ENCODE measurements around the gene ATP2C2. TPM values are rescaled to one million over a fixed set of nuclear protein-coding genes. Genes with fewer than 3 reads are reported as not detected.
"Not testable (repeated sequence)": the region's sequence is repeated elsewhere in the genome, so short reads cannot be mapped to it uniquely, and the experiment has no call there.

Gene ATP2C2
- total RNA-seq, 1 experiment from 2014 or later, result 4.0 TPM

DNA sequence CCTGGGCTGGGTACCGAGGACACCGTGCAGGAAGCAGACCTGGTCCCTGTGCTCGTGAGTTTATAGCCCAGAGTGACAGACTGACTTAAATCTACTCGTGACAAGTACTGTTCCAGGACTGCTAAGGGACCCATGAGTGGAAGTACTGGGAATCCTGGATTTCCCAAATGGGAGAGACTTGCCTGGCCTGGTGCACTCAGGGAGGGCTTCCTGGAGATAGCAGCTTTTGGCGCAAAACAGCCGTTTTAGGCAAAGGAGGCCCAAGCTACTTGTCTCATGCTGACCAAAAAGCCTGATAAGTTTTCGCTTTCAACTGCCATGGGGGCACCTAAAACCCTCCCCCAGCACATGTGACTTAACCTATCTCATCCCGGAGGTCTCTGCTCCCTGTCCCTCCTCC lies 51.4 kb downstream of the ATP2C2 start:
- Histone ChIP-seq H2AK5ac (ENCODE audit: insufficient read length, low read length) (no peak overlapping the region), H3K56ac (ENCODE audit: insufficient read length, low read depth, low read length) (no peak overlapping the region), H4K8ac (replicated peaks; ENCODE audit: insufficient read length, low read depth, low read length) (no peak overlapping the region), H3K4ac (ENCODE audit: low read depth, low read length) (no peak overlapping the region), H2BK12ac (ENCODE audit: insufficient read length, low read depth, low read length) (no peak overlapping the region), H3K4me1 (ENCODE audit: insufficient read depth, low read length) (no peaks in the 10 kb centered on the region), H3K27ac (ENCODE audit: insufficient read length, low read depth, low read length) (no peak overlapping the region), H3T11ph (ENCODE audit: low read length) (no peak overlapping the region), H3K4me2 (ENCODE audit: insufficient read depth, insufficient read length, low read length) (no peak overlapping the region), H2AFZ (ENCODE audit: low read length) (no peak overlapping the region), H2BK120ac (ENCODE audit: low read depth, low read length, poor library complexity, severe bottlenecking) (no peak overlapping the region), H4K20me1 (ENCODE audit: control insufficient read depth, insufficient read depth, insufficient read length) (no peaks in the 10 kb centered on the region), H2BK15ac (ENCODE audit: low read depth, low read length) (no peak overlapping the region), H3K79me2 (ENCODE audit: insufficient read depth, low read length) (no peaks in the 10 kb centered on the region), H3K14ac (ENCODE audit: insufficient read depth, low read length) (no peak overlapping the region), H4K5ac (ENCODE audit: insufficient read length, low read depth, low read length) (no peak overlapping the region), H3K9me3 (ENCODE audit: control insufficient read depth, low read depth, low read length) (no peaks in the 10 kb centered on the region), H3K9ac (ENCODE audit: extremely low read depth, insufficient read length, low read length) (no peak overlapping the region), H3K27me3 (ENCODE audit: insufficient read depth, low read length) (no peaks in the 10 kb centered on the region), H3K23me2 (ENCODE audit: insufficient read length, low read depth, low read length, poor library complexity, severe bottlenecking) (no peaks in the 10 kb centered on the region), H4K91ac (ENCODE audit: insufficient read length, low read depth, low read length) (no peak overlapping the region), H2BK5ac (ENCODE audit: insufficient read length, low read length) (no peak overlapping the region), H3K79me1 (ENCODE audit: insufficient read depth, low read depth, low read length, poor library complexity, severe bottlenecking) (no peaks in the 10 kb centered on the region), H2BK20ac (ENCODE audit: low read depth, low read length, poor library complexity, severe bottlenecking) (no peak overlapping the region), H3K23ac (ENCODE audit: insufficient read length, low read depth, low read length) (no peak overlapping the region), H3K18ac (ENCODE audit: insufficient read length, low read depth, low read length) (no peak overlapping the region)
- TF ChIP-seq, protein P1, sequence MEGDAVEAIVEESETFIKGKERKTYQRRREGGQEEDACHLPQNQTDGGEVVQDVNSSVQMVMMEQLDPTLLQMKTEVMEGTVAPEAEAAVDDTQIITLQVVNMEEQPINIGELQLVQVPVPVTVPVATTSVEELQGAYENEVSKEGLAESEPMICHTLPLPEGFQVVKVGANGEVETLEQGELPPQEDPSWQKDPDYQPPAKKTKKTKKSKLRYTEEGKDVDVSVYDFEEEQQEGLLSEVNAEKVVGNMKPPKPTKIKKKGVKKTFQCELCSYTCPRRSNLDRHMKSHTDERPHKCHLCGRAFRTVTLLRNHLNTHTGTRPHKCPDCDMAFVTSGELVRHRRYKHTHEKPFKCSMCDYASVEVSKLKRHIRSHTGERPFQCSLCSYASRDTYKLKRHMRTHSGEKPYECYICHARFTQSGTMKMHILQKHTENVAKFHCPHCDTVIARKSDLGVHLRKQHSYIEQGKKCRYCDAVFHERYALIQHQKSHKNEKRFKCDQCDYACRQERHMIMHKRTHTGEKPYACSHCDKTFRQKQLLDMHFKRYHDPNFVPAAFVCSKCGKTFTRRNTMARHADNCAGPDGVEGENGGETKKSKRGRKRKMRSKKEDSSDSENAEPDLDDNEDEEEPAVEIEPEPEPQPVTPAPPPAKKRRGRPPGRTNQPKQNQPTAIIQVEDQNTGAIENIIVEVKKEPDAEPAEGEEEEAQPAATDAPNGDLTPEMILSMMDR (conservative IDR thresholded peaks at IDR 0.05), result no peak
- H3K36me3 Mint-ChIP-seq (ENCODE audit: insufficient read depth in 1 of 3, low read depth in 3 of 3), result peaks cover 3 to 12% (median 6%) of the 10 kb centered on the region in 3 experiments; a peak in 5 of 7 replicates
- peaks cover 3 to 6% of the 10 kb centered on the region in 2 experiments; a peak in 2 of 5 replicates for H3K9me3 Mint-ChIP-seq
- no peak overlapping the region for H3K27ac Mint-ChIP-seq
- WGBS (ENCODE audit: extremely low coverage, insufficient read length, low lambda C conversion rate), result no CpG with 5 or more reads among the region's 8 CpGs
- no peak overlapping the region for H3K4me3 Mint-ChIP-seq
- H3K27me3 Mint-ChIP-seq (ENCODE audit: low read depth), result peaks cover 18% of the 10 kb centered on the region
- peaks cover 3 to 5% of the 10 kb centered on the region in 2 experiments; a peak in 3 of 4 replicates for H3K4me1 Mint-ChIP-seq
- no peak for DNase-seq

DNA sequence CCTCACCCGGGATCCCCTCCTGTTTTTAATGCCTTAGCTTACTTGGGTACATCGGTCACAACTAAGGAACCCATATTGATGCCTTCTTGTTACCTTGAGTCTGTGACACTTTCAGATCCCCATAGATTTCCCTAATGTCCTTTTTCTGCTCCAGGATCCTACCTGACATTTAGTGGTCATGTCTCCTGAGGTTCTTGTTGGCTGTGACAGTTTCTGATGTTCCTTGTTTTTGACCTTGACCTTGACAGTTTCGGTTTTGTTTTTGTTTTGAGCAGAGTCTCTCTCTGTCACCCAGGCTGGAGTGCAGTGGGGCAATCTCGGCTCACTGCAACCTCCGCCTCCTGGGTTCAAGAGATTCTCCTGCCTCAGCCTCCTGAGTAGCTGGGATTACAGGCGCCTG lies 52.2 kb downstream of the ATP2C2 start:
- not testable (repeated sequence) for H3K9ac ChIP-seq (ENCODE audit: extremely low read depth, insufficient read length, low read length); H4K91ac ChIP-seq (ENCODE audit: insufficient read length, low read depth, low read length); H3K27ac ChIP-seq (ENCODE audit: insufficient read length, low read depth, low read length); H3T11ph ChIP-seq (ENCODE audit: low read length); H3K4ac ChIP-seq (ENCODE audit: low read depth, low read length); H2BK20ac ChIP-seq (ENCODE audit: low read depth, low read length, poor library complexity, severe bottlenecking); H3K4me1 ChIP-seq (ENCODE audit: insufficient read depth, low read length); H3K9me3 ChIP-seq (ENCODE audit: control insufficient read depth, low read depth, low read length); H3K79me2 ChIP-seq (ENCODE audit: insufficient read depth, low read length); H3K4me2 ChIP-seq (ENCODE audit: insufficient read depth, insufficient read length, low read length); H2BK12ac ChIP-seq (ENCODE audit: insufficient read length, low read depth, low read length); H3K79me1 ChIP-seq (ENCODE audit: insufficient read depth, low read depth, low read length, poor library complexity, severe bottlenecking); DNase-seq; H3K23me2 ChIP-seq (ENCODE audit: insufficient read length, low read depth, low read length, poor library complexity, severe bottlenecking); H2BK15ac ChIP-seq (ENCODE audit: low read depth, low read length); H3K18ac ChIP-seq (ENCODE audit: insufficient read length, low read depth, low read length); H3K4me3 Mint-ChIP-seq; H4K5ac ChIP-seq (ENCODE audit: insufficient read length, low read depth, low read length); H2AFZ ChIP-seq (ENCODE audit: low read length); H2BK5ac ChIP-seq (ENCODE audit: insufficient read length, low read length); H3K23ac ChIP-seq (ENCODE audit: insufficient read length, low read depth, low read length); H3K4me1 Mint-ChIP-seq; H4K20me1 ChIP-seq (ENCODE audit: control insufficient read depth, insufficient read depth, insufficient read length); H3K9me3 Mint-ChIP-seq; H3K27me3 ChIP-seq (ENCODE audit: insufficient read depth, low read length); H4K8ac ChIP-seq (replicated peaks; ENCODE audit: insufficient read length, low read depth, low read length); H3K56ac ChIP-seq (ENCODE audit: insufficient read length, low read depth, low read length); H3K14ac ChIP-seq (ENCODE audit: insufficient read depth, low read length); H3K27ac Mint-ChIP-seq; H2BK120ac ChIP-seq (ENCODE audit: low read depth, low read length, poor library complexity, severe bottlenecking); H2AK5ac ChIP-seq (ENCODE audit: insufficient read length, low read length)
- no CpG with 5 or more reads among the region's 6 CpGs for WGBS (ENCODE audit: extremely low coverage, insufficient read length, low lambda C conversion rate)
- peaks cover 3 to 12% (median 6%) of the 10 kb centered on the region in 3 experiments; a peak in 5 of 7 replicates for H3K36me3 Mint-ChIP-seq (ENCODE audit: insufficient read depth in 1 of 3, low read depth in 3 of 3)
- peaks cover 23% of the 10 kb centered on the region for H3K27me3 Mint-ChIP-seq (ENCODE audit: low read depth)

Measured in H9 (cell line).